Activated CD4-positive, alpha-beta T cell treated with anti-CD3 and anti-CD28 coated beads, Interleukin-2, Interleukin-4, amounts not matched to agents 100 ng/mL and 50 ng/mL, durations not matched to agents 16 hours and 8 hours (primary cell): ENCODE data around the gene MDC1.

Source experiments
- DNase-seq: peaks from one replicate; pipeline ENCODE4 v3.0.0-alpha.2; 2020; ENCODE audit warnings: low spot score

The MDC1 gene

GRCh38 chr6:30747300-30747687 lies 30.2 kb upstream of the MDC1 start:
- DNase-seq = no peak

GRCh38 chr6:30744054-30744805 lies 27.1 kb upstream of the MDC1 start, which contains the start of gene IER3:
Gene IER3, minus strand, starts transcription at chr6:30744547. Its CDS starts 29 bp downstream, at chr6:30744518.
- DNase-seq = peak; percentile 91

- DNase-seq = peak; percentile 55
Measured at GRCh38 chr6:30743099-30744053, 26.3 kb upstream of the MDC1 start.

DNA sequence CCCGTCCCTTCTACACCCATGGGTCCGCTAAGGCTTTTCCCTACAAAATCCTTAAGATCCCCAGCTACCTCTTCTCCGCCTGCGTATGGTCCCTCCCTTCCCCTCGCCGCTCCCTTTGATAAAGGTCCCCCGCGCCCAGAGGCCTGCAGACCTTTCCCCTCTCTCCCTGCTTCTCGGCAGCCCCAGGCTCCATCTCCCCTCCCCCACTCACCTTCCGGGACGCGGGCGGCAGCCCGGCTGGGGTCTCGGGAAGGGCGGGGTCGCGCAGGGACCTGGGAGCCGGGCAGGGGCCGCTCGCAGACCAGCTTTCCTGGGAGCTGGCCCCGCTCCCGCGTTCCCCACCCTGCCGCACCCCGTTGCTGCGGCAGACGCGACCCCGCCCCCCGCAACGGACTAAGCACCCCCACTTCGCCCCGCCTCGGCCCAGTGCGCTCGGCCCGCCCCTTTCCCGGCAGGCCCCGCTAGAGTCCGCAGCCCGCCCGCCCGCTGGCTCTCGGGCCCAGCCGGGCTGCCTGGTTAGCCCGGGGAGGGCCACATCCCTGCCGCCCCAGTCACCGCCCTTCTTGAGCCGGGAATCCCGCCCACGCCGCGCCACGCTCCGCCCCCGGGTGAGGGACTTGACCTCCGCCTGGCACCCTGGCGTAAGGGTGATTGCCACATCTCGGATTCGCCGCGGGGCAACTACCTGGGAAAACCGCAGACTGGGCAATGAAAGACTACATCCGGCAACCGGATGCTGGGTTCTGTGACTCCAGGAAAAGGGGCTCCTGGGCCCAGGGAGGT lies 25.4 kb upstream of the MDC1 start, which contains the start of gene FLOT1:
Gene FLOT1 (minus strand): TSS at position 372 of the 783 bp plus-strand sequence. CDS start 498 bp downstream, outside the sequence.
- DNase-seq = peak; percentile 99

GRCh38 chr6:30741789-30742315 lies 24.8 kb upstream of the MDC1 start:
- DNase-seq = peak; percentile 30

DNA sequence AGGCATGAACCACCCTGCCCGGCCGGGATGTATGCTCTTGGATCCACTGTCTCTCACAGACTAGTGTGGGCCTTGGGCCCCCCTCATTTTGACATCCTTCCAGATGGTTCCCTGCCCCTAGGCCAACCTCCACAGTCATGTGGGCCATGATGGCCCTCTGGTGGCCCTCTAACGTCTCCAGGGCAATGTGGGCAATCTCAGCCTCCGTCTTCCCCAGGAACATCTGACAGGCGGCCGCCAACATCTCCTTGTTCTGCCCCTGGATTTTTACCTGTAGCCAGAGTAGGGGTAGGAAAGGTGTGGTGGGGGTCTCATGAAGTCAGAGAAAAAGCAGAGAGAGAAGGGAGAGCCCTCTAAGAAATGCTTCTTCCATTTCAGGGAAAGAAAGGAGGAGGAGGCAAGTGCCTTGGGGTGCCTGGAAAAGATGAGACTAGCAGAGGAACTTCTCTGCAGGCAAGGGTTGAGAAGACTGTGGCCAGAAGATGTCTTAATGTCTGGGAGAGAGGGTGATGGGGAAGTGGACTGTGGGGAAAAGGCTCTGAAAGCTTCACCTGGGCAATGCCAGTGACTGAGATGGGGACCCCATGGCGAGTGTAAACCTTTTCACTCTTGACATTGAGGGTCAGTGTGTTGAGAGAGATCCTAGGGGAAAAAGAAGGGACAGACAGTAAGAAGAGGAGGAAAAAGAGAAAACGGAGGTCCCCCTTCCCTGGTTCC lies 24.1 kb upstream of the MDC1 start:
- no peak for DNase-seq

DNA sequence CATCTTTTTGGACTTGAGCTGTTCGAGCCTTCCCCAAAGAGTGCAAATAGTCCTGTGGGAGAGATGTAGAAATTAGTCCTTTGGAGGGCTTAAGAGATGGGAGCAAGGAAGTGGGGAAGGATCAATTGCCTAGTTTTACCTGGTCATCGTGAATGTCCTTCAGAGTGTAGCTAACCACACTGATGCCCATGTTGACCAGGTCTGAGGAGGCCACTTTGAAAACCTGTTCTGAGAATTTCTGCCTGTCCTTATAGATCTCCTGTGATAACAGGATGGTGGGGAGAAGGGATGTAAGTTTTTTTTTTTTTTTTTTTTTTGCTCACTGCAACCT lies 23.4 kb upstream of the MDC1 start:
- no peak for DNase-seq

- no peak for DNase-seq
Measured at GRCh38 chr6:30738532-30738931, 21.5 kb upstream of the MDC1 start.

- peak; percentile 50 for DNase-seq
Measured at GRCh38 chr6:30735668-30736314, 18.7 kb upstream of the MDC1 start.

DNA sequence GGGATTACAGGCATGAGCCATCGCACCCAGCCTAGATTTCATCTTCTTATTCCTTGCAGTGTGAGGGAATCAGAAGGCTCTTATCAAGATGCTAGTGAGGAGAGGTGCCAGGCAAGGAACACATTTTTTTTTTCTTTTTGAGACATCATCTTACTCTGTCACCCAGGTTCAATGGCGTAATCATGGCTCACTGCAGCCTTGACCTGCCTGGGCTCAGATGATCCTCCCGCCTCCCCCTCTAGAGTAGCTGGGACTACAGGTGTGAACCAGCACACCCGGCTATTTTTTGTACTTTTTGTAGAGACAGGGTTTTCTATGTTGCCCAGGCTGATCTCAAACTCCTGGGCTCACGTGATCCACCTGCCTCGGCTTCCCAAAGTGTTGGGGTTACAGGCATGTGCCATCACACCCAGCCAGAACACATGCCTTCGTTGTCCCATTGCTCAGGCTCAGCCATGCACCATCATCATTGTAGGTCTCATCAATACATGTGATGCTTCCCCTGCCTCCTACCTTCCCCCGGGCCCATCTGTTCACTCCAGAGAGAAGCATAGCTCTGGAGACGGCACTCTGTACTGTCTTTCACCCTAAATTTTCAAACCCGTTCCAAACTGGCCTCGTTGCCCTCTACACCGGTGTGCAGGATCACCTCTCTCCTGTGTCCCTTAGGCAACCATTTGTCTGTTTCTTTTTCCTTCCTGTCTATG lies 15.3 kb upstream of the MDC1 start:
- no peak for DNase-seq

GRCh38 chr6:30730601-30731435 lies 13.7 kb upstream of the MDC1 start:
- DNase-seq = peak; percentile 88

- DNase-seq = no peak
Measured at GRCh38 chr6:30727920-30728553, 11.0 kb upstream of the MDC1 start.

DNA sequence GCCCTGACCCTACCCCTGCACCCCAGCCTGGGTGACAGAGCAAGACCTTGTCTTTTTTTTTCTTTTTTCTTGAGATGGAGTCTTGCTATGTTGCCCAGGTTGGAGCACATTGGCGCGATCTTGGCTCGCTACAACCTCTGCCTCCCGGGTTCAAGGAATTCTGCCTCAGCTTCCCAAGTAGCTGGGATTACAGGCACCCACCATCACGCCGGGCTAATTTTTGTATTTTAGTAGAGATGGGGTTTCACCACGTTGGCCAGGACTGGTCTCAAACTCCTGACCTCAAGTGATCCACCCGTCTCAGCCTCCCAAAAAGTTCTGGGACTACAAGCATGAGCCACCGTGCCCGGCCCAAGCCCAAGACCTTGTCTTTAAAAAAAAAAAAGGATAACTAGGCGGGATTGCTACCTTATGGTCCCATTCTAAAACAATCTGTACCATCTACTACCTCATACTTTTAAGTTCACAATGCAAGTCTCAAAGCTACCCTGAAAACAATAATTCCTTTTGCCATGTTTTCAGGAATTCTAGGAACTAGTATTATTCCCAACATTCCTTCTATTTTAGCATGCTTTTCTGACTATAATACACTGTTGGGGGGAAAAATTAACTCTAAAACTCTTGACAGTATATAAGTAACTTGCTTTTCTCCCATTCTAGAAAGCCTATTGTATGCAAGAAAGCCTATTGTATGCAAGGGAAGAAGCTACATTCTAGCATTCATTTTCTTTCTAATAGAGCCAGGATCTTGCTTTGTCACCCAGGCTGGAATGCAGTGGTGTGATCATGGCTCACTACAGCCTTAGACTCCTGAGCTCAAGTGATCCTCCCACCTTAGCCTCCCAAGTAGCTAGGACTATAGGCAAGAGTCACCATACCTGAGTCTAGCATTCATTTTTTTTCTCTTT lies 9.7 kb upstream of the MDC1 start:
- DNase-seq = no peak

DNA sequence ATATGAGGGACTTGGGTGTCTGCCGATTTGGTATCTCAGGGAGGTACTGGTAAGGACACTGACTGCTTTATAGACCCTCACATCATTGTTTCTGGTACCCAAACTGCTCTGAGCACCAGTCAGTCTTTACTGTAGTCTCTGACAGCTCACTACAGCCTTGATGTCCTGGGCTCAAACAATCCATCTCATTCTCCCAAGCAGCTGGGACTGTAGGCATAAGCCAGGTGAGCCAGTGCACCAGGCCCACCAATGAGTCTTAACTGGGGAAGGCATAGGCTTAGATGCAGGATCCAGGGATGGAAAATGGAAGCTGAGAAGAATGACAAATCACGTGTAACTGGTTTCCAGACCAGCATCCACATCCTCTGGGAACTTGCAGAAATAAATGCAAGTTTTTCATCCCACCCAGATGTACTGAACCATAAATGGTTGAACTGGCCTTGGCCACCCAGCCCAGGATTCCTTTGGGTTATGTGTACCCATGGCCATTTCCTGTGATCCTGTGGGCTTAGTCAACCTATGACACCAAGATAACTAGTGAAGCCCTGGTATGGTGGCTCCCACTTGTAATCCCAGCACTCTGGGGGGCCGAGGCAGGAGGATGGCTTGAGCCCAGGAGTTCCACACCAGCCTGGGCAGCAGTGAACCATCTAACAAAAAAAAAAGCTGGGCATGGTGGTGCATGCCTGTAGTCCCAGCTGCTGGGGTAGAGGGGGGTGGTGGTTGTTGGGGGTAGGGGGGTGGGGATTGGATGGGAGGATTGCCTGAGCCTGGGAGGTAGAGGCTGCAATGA lies 8.8 kb upstream of the MDC1 start:
- DNase-seq = no peak

DNA sequence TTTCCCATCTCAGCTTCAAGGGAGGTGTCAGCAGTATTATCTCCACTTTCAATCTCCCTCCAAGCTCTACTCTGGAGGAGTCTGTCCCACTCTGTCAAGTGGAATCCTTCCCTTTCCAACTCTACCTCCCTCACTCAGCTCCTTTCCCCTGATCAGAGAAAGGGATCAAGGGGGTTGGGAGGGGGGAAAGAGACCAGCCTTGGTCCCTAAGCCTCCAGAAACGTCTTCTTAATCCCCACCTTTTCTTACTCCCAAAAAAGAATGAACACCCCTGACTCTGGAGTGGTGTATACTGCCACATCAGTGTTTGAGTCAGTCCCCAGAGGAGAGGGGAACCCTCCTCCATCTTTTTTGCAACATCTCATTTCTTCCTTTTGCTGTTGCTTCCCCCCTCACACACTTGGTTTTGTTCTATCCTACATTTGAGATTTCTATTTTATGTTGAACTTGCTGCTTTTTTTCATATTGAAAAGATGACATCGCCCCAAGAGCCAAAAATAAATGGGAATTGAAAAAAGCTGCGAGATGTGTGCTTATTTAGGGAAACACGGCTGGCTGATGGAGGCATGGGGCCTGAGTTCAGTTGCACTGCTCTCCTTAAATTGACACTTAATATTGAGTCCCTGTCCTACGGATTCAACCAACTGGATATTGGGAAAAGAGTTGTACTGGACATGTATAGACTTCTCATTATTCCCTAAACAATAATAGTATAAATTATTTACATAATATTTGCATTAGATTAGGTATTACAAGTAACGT lies 8.0 kb upstream of the MDC1 start:
- DNase-seq = no peak
